ENCODE data around the gene MPI. TPM values are rescaled to one million over a fixed set of nuclear protein-coding genes. Genes with fewer than 3 reads are reported as not detected.
"Not testable (repeated sequence)": the region's sequence is repeated elsewhere in the genome, so short reads cannot be mapped to it uniquely, and the experiment has no call there.

The MPI gene
- total RNA-seq, 1 donor from 2014 or later, result 28.2 TPM

- ATAC-seq, result peak; percentile 62
These were observed 26.4 kb upstream of the MPI start for GRCh38 chr15:74863239-74864056.

- ATAC-seq, result no peak
These were observed 25.5 kb upstream of the MPI start for GRCh38 chr15:74864296-74864695.

- ATAC-seq, result peak; percentile 37
These were observed 24.5 kb upstream of the MPI start for GRCh38 chr15:74865316-74865715.

GRCh38 chr15:74866090-74866489 lies 23.8 kb upstream of the MPI start:
- peak; percentile 66 for ATAC-seq

GRCh38 chr15:74867466-74868038 lies 22.3 kb upstream of the MPI start:
- ATAC-seq, result no peak

GRCh38 chr15:74868059-74868458 lies 21.8 kb upstream of the MPI start:
- peak; percentile 17 for ATAC-seq

- no peak for ATAC-seq
These were observed 20.5 kb upstream of the MPI start for GRCh38 chr15:74869372-74869725.

GRCh38 chr15:74869726-74870407 lies 20.0 kb upstream of the MPI start:
- ATAC-seq, result peak; percentile 55

- ATAC-seq, result peak; percentile 24
These were observed 19.2 kb upstream of the MPI start for GRCh38 chr15:74870436-74871215.

GRCh38 chr15:74872702-74873035 lies 17.2 kb upstream of the MPI start:
- ATAC-seq, result no peak

GRCh38 chr15:74873036-74873755 lies 16.6 kb upstream of the MPI start, which contains the start of gene SCAMP2:
Gene SCAMP2 (minus strand): TSS chr15:74873365. CDS start chr15:74873255, 110 bp downstream.
- ATAC-seq, result peak; percentile 89

GRCh38 chr15:74873756-74874424 lies 16.0 kb upstream of the MPI start:
- no peak for ATAC-seq

GRCh38 chr15:74878273-74878672 lies 11.6 kb upstream of the MPI start:
- no peak for ATAC-seq

GRCh38 chr15:74882528-74882927 lies 7.3 kb upstream of the MPI start:
- ATAC-seq, result no peak

GRCh38 chr15:74884428-74885223 lies 5.2 kb upstream of the MPI start:
- ATAC-seq, result no peak

- ATAC-seq, result no peak
These were observed 4.4 kb upstream of the MPI start for GRCh38 chr15:74885461-74885860.

- ATAC-seq, result not testable (repeated sequence)
These were observed 2.2 kb upstream of the MPI start for GRCh38 chr15:74887537-74888193.

GRCh38 chr15:74888716-74889115 lies 1.1 kb upstream of the MPI start:
- no peak for ATAC-seq

- ATAC-seq, result peak; percentile 3
These were observed 406 bp upstream of the MPI start for GRCh38 chr15:74889390-74889882.

GRCh38 chr15:74890665-74890960 lies 771 bp downstream of the MPI start:
- no peak for ATAC-seq
